NCI-H187 (cell line): ENCODE measurements around the gene KLHDC7B.

ENCODE experiments used
- DNase-seq, 2 experiments: peaks; one replicate each; lab custom pipeline; 2025; lab: John Stamatoyannopoulos, UW

KLHDC7B gene

DNA sequence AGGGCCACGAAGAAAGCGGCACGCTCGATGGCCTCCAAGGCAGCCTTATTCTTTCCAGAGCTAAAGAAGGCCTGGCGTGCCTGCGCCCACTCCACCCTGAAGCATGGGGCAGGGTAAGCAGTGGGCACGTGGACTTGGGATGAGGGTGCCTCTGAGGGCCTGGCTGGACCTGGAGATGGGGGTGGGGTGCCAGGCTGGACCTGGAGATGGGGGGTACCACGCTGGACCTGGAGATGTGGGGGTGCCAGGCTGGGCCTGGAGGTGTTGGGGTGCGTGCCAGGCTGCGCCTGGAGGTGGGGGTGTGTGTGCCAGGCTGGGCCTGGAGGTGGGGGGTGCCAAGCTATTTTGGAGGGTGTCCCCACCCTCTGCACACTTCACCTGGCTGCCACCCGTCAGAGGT lies 27.3 kb downstream of the KLHDC7B start:
- DNase-seq = no peak

GRCh38 chr22:50573491-50574382 lies 28.0 kb downstream of the KLHDC7B start:
- no peak for DNase-seq

DNA sequence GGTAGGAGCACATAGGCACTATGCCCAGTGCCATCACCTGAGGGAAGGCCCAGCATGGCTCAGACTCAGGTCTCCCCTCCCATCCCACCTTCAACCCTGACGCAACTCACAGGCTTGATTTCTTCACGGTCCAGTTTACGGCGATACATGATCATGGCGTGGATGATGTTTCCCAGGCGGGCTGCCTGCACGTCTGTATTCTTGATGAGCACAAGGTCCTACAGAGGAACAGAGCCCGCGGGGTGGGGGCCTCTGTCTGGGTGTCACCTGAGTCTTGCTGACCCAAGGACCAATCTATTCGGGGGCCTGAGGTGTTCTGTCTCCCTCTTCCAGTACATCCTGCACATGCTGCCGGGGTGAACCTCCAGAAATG lies 28.7 kb downstream of the KLHDC7B start:
- no peak for DNase-seq

GRCh38 chr22:50575426-50575941 lies 29.8 kb downstream of the KLHDC7B start:
- DNase-seq = no peak

- DNase-seq = no peak
Measured at GRCh38 chr22:50576070-50576469, 30.4 kb downstream of the KLHDC7B start.

DNA sequence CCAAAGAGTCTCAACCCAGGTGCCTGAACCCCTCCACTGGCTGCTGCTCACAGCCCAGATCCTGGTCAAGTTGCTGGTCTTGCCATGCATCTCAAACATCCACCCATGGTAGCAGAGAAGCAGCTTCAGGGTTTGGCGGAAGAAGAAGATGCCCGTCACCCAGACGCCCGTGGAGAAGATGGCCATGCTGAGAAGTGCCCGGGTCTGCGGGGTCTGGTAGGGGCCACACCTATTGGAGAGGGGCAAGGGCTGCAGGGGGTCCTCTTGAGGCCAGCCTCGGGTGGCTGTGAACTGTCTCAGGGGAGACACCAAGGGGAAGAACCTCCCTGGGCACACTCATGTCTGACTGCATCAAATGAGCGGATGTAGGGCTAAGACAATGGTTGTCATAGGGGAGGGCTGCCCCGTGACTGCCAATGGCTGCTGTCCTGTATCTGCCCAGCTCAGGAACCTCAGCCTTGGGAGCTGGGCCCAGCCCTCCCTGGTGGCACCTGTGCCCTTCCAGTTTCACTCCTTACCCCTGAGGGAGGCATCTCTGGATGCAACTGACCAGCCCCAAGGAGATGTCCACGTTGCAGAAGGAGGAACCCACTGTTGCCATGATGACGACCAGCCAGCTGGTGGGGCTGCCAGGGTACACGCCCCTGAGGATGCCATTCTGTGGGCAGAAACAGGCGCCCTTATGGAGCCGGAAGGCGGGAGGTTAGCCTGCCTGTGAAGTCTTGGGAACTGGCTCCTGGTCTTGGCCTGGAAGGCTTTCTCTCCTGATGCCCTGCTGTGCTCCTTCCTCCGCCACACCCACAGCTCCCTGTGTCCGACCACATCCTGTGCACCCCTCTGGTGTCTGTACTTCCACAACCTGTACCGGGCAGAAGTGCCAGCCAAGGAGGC lies 31.4 kb downstream of the KLHDC7B start:
- DNase-seq = no peak

DNA sequence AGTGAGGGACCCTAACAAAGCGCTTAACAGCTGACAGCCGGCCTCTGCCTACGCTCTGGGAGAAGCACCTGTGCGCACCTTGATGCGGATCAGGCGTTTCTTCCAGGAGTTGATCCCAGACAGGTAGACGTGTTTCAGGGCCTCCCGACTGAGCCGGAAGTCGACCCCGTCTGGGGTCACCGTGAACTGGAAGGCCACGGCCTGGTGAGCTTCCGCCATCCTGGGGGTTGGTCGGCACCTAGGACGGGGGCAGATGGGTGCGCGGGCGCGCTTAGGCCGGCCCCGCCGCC lies 31.9 kb downstream of the KLHDC7B start:
- DNase-seq = no peak

- no peak for DNase-seq
Measured at GRCh38 chr22:50577987-50578775, 32.5 kb downstream of the KLHDC7B start, which contains the start of gene CPT1B. Gene CPT1B, minus strand, starts transcription at chr22:50578427. Its CDS starts 512 bp downstream, at chr22:50577915.

GRCh38 chr22:50578776-50579310 lies 33.1 kb downstream of the KLHDC7B start:
- no peak for DNase-seq

DNA sequence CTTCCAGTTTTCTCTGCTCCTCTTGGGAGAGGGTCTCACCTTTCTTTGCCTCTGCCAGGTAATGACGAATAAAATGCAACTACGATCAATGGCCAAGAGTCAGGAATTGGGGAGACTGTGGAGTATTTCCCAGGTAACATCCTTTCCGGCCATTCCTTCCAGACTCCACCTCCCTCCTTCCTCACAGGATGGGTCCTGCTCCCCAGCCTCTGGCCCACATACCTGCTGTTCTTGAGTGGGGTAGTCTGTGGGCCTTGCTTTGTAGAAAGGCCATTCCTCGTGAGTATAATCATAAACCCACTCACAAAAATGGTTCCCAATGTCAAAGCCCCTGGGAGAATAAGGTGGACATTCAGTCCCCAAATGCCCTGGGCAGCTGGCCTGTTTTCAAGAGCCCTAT lies 34.1 kb downstream of the KLHDC7B start:
- no peak for DNase-seq

DNA sequence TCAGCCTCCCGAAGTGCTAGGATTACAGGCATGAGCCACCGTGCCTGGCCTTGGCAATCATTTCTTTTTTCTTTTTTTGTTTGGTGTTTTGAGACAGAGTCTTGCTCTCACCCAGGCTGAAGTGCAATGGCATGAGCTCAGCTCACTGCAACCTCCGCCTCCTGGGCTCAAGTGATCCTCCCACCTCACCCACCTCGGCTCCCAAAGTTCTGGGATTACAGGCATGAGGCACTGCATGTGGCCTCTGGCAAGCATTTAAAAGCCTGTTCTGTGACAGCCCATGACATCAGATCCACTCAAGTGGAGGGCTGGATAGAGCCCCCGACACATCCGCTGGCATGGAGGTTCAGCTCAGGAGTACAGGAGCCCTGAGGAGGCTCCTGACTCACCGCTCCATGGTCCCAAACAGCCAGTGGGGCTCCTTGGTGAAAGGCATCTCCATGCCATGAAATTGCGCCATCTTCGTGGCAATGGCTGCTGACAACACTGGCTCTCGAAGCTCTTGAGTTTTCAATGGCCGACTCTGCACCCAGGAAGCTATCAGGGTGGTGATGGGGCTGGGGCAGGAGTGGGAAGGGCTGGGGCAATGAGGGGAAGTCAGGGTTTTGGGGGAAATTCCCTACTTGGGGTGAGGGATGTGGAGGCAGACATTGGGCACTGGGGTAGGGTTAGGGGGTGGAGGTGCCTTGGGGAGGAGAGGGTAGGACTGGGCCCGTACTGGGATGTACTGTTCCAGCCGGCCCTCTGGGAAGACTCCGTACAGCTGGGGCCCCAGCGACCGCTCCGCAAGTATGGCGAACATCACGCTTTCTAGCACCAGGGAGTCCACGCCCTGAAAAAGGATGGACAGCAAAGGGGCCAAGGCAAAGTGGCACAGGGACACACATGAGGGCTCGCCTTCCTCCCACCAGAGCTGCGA lies 35.6 kb downstream of the KLHDC7B start:
- DNase-seq = no peak

DNA sequence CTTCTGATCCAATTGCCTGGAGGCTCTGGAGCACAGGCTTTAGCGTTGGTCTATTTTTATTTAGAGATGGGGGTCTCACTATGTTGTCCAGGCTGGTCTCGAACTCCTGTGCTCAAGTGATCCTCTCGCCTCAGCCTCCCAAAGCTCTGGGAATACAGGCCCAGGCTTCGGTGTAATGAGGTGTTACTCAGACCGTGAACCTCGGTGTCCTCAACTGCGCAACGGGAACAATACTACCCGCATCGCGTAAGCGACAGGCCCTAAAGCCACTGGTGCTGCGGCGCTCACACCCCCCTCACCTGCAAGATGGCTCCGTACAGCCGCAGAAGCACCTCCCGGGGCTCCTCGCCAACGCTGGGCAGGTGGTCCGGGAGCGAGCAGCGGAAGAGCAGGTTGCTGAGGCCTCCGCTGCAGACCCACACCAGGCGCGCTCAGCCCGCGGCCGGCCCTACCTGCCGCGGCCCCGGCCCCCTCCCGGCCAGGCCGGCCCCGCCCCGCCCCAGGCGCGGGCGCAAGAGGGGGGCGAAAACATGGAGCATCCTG lies 36.3 kb downstream of the KLHDC7B start:
- no peak for DNase-seq

DNA sequence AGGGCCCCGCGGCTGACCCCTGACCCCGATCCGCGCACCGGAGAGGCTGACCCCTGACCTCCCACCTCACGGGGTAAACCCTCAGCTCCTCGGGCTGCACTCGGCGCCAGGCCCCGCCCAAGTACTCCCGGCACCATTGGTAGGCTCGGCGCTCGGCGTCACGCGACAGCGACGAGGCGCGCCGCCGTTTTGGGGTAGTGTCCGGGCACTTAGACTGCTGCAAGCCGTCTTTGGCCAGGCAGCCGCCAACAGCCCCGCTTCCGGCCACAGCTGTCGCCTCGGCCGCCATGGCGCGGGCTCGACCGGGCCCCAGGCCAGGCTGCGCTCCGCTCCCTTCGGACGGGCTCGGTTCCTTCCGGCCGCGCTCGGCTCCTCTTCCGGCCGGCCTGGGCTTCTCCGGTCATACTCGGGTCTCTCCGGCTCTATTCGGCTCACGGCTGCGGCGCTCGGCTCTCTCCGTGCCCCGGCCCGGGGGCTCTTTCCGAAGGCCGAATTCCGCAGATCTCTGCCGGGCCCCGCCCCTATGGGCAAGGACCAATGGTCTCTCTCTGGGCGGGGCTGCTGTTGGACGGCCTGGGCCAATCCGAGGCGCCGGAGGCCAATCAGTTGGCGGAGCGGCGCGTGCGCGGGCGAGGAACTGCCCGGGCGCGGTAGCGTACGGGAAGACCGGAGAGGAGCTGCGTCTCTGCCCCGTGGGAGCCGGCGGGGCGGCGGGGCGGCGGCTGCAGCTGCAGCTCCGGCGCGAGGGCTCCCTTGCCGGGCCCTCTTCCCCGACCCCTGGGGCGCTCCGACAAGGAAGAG lies 37.0 kb downstream of the KLHDC7B start, which contains the start of gene CHKB:
Gene CHKB (minus strand): TSS at position 357 of the 801 bp plus-strand sequence. CDS start 68 bp downstream, at position 289.
- DNase-seq = peak; percentile 32 to 66

- no peak for DNase-seq
Measured at GRCh38 chr22:50583294-50583861, 37.7 kb downstream of the KLHDC7B start.

DNA sequence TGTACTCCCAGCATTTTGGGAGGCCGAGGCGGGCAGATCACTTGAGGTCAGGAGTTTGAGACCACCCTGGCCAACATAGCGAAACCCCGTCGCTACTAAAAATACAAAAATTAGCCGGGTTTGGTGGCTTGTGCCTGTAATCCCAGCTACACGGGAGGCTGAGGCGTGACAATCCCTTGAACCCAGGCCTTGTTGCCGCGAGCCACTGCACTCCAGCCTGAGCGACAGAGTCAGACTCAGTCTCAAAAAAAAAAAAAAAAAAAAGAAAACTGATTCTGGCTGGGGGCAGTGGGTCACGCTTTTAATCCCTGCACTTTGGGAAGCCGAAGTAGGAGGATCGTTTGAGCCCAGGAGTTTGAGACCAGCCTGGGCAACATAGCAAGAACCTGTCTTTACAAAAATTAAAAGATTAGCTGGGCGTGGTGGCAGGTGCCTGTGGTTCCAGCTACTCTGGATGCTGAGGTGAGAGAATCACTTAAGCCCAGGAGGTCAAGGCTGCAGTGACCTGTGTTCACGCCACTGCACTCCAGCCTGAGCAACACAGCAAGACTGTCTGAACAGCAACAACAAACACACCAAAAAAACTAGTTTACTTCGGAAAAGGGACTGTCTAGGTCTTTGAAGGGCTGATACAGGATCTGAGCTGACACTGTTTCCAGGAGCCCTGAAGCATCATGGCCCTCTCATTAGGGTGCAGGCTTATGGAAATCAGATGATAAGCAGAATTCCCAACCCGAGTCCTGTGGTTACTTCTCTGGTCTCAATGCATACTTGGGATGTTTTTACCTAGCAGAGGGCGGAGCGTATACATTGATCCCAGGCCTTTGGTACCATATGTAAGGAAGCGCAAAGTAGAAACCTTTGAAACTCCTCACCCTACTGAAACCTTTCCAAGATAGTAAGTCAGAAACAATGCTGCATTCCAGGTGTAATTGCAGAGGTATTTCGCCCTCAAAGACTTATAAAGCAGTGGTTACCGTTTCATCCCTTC lies 38.7 kb downstream of the KLHDC7B start:
- no peak for DNase-seq

- DNase-seq = no peak
Measured at GRCh38 chr22:50585238-50585637, 39.5 kb downstream of the KLHDC7B start.

GRCh38 chr22:50585781-50586180 lies 40.1 kb downstream of the KLHDC7B start:
- DNase-seq = no peak

- DNase-seq = no peak
Measured at GRCh38 chr22:50586416-50586815, 40.7 kb downstream of the KLHDC7B start.
